Pulmonary artery endothelial cell (primary cell): ENCODE data around the gene LEMD1. TPM values are rescaled to one million over a fixed set of nuclear protein-coding genes. Genes with fewer than 3 reads are reported as not detected.

ENCODE experiments used
- DNase-seq: peaks from one replicate; pipeline ENCODE4 v3.0.0-alpha.2; 2011; ENCODE audit warnings: low read depth, low spot score
- total RNA-seq: library from RNA; depleted of rRNA; stranded (reverse); fragments of >200 nt; gene quantifications from 2 replicates; pipeline ENCODE4 v1.2.3, GENCODE V29; 2014

The LEMD1 gene
- total RNA-seq, 1 donor from 2014 or later, result not detected

DNA sequence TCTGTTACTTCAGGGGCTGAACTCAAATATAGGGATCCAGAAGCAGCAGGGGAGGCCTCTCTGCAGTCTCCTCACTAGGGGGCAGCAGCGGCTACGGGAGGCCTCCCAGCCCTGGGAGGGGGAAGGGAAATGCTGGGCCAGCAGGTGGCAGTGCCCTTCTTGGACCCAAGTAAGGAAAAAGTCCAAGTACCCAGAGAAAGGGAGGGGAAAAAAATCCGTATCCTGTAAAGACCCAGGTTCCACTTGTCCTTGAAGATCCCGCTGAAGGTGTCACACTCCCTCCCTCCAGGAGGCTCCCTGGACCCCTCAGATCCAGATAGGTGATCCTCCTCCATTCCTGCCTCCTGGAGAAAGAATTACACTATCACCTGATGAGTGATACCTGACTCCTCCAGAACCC lies 86.2 kb downstream of the LEMD1 start:
- no peak for DNase-seq

DNA sequence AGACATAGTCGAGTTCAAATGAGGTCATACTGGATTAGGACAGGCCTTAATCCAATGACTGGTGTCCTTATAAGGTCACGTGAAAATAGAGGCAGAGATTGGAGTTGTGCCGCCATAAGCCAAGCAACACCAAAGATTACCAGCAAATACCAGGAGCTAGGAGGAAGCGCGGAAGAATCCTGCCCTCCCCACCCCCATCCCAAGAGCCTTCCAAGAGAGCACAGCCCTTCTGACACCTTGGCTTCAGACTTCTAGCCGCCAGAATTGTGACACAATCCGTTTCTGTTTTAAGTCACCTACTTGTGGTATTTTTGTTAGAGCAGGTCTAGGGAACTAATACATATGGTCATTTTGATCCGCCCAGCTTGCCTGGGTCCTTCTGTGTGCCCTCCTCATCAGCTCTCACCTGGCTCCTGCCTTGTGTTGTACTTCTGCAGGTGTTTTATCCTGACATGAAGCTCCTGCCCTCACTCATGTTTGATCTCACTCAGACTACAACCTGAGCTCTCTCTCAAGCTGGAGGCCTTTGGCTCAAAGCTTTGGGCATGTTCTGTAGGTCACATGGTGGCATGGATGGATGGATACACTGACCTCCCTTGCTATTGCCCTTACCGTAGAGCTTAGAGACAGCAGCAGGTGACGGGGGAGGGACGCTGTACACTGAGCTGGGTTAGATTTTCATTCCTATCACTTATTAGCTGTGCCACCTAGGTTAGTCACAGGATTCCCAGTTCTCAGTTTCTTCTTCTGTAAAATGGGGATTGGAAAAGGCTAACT lies 89.7 kb downstream of the LEMD1 start:
- no peak for DNase-seq

Other genes starting within 250 kb of the LEMD1 start
- 11.1 and 14.5 TPM in 2 replicates for gene DSTYK, start 210.4 kb downstream of the LEMD1 start, total RNA-seq
- gene TMCC2, start 194.1 kb downstream of the LEMD1 start, total RNA-seq, result 1.5 and 2.8 TPM in 2 replicates
- 1.2 and 1.8 TPM in 2 replicates for gene NUAK2, start 100.3 kb downstream of the LEMD1 start, total RNA-seq
- not detected in 2 replicates for gene KLHDC8A, start 65.1 kb downstream of the LEMD1 start, total RNA-seq
- gene BLACAT1, start 34.0 kb upstream of the LEMD1 start, total RNA-seq, result not detected in 2 replicates
- gene CDK18, start 82.6 kb upstream of the LEMD1 start, total RNA-seq, result 0.18 TPM in 1 of 2 replicates, not detected in the other
- gene ELK4, start 210.0 kb upstream of the LEMD1 start, total RNA-seq, result 22.9 and 28.2 TPM in 2 replicates